Measurements from ENCODE around the gene PCDH15.
"Not testable (repeated sequence)": the region's sequence is repeated elsewhere in the genome, so short reads cannot be mapped to it uniquely, and the experiment has no call there.

PCDH15 gene

DNA sequence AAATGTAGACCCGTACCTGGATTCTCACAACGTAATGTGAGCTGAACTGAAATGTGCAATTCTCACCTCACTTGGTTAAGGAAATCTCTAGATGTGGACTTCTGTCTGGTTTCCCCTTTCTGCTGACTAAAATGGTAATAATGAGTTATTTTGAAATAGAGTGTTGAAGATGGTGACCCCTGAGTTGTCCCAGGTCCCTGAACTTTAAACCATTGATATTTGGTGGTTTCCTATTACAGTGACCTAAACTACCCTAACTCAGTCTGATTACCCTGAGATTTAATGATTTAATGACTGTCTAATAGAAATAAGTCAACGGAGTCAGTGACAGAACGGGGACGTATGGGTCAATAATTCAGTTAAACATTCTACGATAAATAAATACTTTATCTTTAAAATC, 845.9 kb downstream of the PCDH15 start:
- no peak overlapping the region for H3K4me3 ChIP-seq (replicated peaks in 1 of 2; ENCODE audit: low read depth in 2 of 2, low read length in 2 of 2)
- no peak for DNase-seq (ENCODE audit: low read depth in 2 of 2)
- TF ChIP-seq, protein P1, sequence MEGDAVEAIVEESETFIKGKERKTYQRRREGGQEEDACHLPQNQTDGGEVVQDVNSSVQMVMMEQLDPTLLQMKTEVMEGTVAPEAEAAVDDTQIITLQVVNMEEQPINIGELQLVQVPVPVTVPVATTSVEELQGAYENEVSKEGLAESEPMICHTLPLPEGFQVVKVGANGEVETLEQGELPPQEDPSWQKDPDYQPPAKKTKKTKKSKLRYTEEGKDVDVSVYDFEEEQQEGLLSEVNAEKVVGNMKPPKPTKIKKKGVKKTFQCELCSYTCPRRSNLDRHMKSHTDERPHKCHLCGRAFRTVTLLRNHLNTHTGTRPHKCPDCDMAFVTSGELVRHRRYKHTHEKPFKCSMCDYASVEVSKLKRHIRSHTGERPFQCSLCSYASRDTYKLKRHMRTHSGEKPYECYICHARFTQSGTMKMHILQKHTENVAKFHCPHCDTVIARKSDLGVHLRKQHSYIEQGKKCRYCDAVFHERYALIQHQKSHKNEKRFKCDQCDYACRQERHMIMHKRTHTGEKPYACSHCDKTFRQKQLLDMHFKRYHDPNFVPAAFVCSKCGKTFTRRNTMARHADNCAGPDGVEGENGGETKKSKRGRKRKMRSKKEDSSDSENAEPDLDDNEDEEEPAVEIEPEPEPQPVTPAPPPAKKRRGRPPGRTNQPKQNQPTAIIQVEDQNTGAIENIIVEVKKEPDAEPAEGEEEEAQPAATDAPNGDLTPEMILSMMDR (IDR thresholded peaks at IDR 0.05; ENCODE audit: low read depth, low read length): no peak

DNA sequence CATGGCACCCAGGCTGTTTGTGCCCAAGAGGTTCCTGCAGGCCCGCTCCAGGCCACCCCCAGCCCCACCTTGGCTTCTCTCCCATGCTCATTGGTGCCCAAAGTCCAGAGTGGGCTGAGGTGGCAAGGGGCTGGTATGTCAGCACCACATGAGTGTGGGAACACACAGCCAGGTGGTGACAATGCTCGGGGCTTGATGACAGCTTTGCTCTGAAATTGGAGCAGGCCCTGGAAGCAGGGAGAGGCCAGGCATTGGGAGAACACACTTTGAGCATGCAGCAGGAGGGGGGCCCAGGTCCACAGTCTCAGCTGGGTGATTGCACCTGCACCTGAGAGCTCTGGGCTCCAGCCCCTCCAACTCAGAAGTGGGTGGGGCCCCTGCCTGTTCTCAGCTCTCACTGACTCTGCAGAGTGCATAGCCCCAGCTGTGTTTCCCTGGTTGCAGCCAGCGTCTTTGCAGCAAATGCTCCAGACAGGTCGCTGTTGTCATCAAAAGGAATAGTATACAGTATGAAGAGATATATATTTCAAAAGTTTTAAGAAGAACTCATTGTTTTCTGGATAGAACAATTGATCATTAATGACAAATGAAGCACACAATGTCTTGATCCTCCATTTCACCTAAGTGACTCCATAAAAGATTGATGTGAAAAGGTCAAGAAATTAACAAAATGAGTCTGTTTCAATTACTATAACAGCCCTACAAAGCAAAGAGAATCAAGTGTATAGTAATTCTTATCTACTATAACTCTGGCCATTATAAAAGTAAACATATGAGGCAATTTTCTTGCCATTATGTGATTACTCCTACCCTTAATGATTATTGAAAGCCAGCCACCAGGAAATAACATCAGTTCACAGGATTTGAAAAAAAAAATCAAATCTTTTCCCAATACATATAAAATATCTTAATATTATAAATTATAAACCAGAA, 848.1 kb downstream of the PCDH15 start:
- DNase-seq (ENCODE audit: low read depth in 2 of 2): no peak
- TF ChIP-seq, protein P1 (IDR thresholded peaks at IDR 0.05; ENCODE audit: low read depth, low read length): no peak
- H3K4me3 ChIP-seq (replicated peaks in 1 of 2; ENCODE audit: low read depth in 2 of 2, low read length in 2 of 2): no peak overlapping the region

DNA sequence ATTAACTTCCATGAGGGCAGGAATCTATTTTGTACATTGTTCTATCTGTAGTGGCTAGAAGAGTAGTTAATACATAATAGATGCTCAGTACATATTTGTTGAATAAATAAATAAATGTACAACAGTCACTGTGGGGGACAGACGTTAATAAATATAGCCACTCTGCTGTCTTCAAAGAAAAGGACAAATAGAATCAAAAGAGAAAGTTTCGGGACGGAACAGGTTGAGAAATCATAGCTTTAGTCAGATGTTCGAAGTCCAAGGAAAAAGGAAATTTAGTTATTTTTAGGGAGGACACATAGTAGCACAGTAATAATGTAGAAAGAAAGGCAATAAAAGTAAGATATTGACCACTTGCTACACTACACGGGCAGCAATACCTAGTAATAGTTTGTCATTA, 861.4 kb downstream of the PCDH15 start:
- no peak for DNase-seq (ENCODE audit: low read depth in 2 of 2)
- TF ChIP-seq, protein P1 (IDR thresholded peaks at IDR 0.05; ENCODE audit: low read depth, low read length): no peak
- H3K4me3 ChIP-seq (replicated peaks in 1 of 2; ENCODE audit: low read depth in 2 of 2, low read length in 2 of 2): no peak overlapping the region

DNA sequence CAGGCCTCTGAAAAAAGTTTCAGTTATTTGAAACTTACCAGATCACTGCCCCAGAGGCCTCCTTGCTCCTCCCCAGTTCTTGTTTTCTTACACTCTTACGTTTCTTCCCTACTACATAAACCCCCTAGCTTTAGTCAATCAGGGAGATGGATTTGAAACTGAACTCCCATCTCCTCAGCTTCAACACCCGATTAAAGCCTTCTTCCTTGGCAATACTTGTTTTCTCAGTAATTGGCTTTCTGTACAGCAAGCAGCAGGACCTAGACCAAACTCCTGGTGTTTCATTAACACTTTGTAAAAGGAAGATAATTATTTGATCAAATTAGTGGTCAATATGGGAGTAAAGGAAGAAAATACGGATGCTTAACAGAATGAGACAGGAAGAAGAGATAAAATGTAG, 870.4 kb downstream of the PCDH15 start:
- H3K4me3 ChIP-seq (replicated peaks in 1 of 2; ENCODE audit: low read depth in 2 of 2, low read length in 2 of 2): no peak overlapping the region
- no peak for DNase-seq (ENCODE audit: low read depth in 2 of 2)
- TF ChIP-seq, protein P1 (IDR thresholded peaks at IDR 0.05; ENCODE audit: low read depth, low read length): no peak

DNA sequence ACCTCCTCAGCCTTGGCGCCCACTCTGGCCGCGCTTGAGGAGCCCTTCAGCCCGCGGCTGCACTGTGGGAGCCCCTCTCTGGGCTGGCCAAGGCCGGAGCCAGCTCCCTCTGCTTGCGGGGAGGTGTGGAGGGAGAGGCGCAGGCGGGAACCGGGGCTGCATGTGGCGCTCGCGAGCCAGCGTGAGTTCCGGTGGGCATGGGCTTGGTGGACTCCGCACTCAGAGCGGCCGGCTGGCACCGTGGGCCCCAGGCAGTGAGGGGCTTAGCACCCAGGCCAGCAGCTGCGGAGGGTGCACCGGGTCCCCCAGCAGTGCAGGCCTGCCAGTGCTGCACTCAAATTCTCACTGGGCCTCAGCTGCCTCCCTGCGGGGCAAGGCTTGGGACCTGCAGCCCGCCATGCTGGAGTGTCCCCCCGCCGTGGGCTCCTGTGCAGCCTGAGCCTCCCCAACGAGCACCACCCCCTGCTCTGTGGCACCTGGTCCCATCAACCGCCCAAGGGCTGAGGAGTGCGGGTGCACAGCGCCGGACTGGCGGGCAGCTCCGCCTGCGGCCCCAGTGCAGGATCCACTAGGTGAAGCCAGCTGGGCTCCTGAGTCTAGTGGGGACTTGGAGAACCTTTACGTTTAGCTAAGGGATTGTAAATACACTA, 876.9 kb downstream of the PCDH15 start:
- not testable (repeated sequence) for H3K4me3 ChIP-seq (replicated peaks in 1 of 2; ENCODE audit: low read depth in 2 of 2, low read length in 2 of 2); DNase-seq (ENCODE audit: low read depth in 2 of 2)

DNA sequence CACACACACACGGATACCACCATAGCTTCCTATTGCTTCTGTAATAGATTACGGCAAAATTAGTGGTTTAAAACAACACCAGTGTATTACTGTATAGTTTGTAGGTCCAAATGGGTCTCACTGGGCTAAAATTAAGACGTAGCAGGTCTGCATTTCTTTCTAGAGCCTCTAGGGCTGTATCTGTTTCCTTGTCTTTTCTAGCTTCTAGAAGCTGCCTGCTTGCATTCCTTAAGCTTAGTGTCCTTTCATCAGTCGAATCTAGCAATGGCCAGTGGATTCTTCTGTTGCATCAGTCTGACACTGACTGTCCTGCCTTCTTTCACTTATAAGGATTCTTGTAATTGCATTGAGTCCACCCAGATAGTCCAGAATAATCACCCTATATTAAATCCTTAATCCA, 882.3 kb downstream of the PCDH15 start:
- no peak for DNase-seq (ENCODE audit: low read depth in 2 of 2)
- no peak overlapping the region for H3K4me3 ChIP-seq (replicated peaks in 1 of 2; ENCODE audit: low read depth in 2 of 2, low read length in 2 of 2)
- TF ChIP-seq, protein P1 (IDR thresholded peaks at IDR 0.05; ENCODE audit: low read depth, low read length): no peak

DNA sequence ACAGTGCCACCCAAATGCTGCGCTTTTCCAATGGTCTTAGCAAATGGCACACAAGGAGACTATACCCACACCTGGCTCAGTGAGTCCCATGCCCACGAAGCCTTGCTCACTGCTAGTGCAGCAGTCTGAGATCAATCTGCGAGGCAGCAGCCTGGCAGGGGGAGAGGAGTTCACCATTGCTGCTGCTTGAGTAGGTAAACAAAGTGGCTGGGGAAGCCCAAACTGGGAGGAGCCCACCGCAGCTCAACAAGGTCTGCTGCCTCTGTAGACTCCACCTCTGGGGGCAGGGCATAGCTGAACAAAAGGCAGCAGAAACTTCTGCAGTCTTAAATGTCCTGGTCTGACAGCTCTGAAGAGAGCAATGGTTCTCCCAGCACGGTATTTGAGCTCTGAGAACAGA, 891.2 kb downstream of the PCDH15 start:
- H3K4me3 ChIP-seq (replicated peaks in 1 of 2; ENCODE audit: low read depth in 2 of 2, low read length in 2 of 2): no peak overlapping the region
- DNase-seq (ENCODE audit: low read depth in 2 of 2): no peak
- TF ChIP-seq, protein P1 (IDR thresholded peaks at IDR 0.05; ENCODE audit: low read depth, low read length): no peak
